Liver (tissue), 3 donors: ENCODE data around the gene C10orf120.

Experiments
- ATF3 ChIP-seq: IDR thresholded peaks from 2 replicates; pipeline ENCODE4 v1.6.1; 2016; ENCODE audit warnings: antibody characterized with exemption
- CTCF ChIP-seq: fragments of 150-350 bp; IDR thresholded peaks from 2 replicates; pipeline ENCODE4 v1.5.1; 2017; ENCODE audit warnings: improper control_type of control experiment, low read depth, low read length; ENCODE audit not compliant: missing input control
- HNF4A ChIP-seq, 2 donors: conservative IDR thresholded peaks; 2 replicates each; pipeline ENCODE4 v1.6.1; 2016; ENCODE audit warnings: antibody characterized with exemption in 2 of 2, mild to moderate bottlenecking in 2 of 2
- RAD21 ChIP-seq, 2 donors: IDR thresholded peaks; 2 replicates each; pipeline ENCODE4 v1.6.1; 2016; ENCODE audit warnings: antibody characterized with exemption in 2 of 2, mild to moderate bottlenecking in 2 of 2
- SP1 ChIP-seq: IDR thresholded peaks from 2 replicates; pipeline ENCODE4 v1.6.1; 2018; ENCODE audit warnings: antibody characterized with exemption, mild to moderate bottlenecking
- donor health status: healthy.
- donor health status: healthy.

- TF ChIP-seq ATF3: no peak
- TF ChIP-seq CTCF: no peak
- no peak for TF ChIP-seq HNF4A (conservative IDR thresholded peaks at IDR 0.05)
- TF ChIP-seq RAD21 (IDR thresholded peaks at IDR 0.05): no peak
- no peak for TF ChIP-seq SP1
Measured at GRCh38 chr10:122748496-122748895, 48.9 kb upstream of the C10orf120 start.
